HepG2 (cell line): ENCODE data around the gene GNAZ. TPM values are rescaled to one million over a fixed set of nuclear protein-coding genes. Genes with fewer than 3 reads are reported as not detected.

Experiments
- ATAC-seq: fragments of 200-7000 bp; cut with Tn5 transposase; 3 replicates; pipeline ENCODE4 v1.9.1; 2020; ENCODE audit warnings: mild to moderate bottlenecking, moderate library complexity
- BruUV-seq: library from RNA; stranded (reverse); fragments of 400-500 nt; replicated peaks from 2 replicates; lab custom pipeline; 2021; lab: Mats Ljungman, UMichigan
- CTCF ChIA-PET: fragments of 300-600 bp; formaldehyde crosslinking; extraction: SDS; loops from one replicate; lab custom pipeline; 2021; ENCODE audit warnings: low total read pairs, inconsistent platforms, low intra/inter-chr PET ratio; lab: Yijun Ruan, JAX
- POLR2A ChIA-PET: fragments of 350-600 bp; sonication (Branson Sonifier 250); formaldehyde crosslinking; loops from one replicate; lab custom pipeline; 2020; ENCODE audit warnings: antibody characterized with exemption, inconsistent platforms; lab: Yijun Ruan, JAX
- DNase-seq: peaks from one replicate; pipeline ENCODE4 v3.0.0-alpha.2; 2015; ENCODE audit warnings: low spot score
- FAIRE-seq: peaks from 3 replicates; lab custom pipeline; 2011; peaks lifted over from hg19 to GRCh38; lab: Jason Lieb, UNC
- H2AFZ ChIP-seq: one replicate; pipeline ENCODE4 v1.6.1; 2011; ENCODE audit warnings: low read length, inconsistent platforms
- H3K27ac ChIP-seq: fragments of 300-600 bp; 3 replicates; pipeline ENCODE4 v1.8.0; 2011; ENCODE audit warnings: mixed run types, mild to moderate bottlenecking, mixed read lengths, low read length, inconsistent platforms; ENCODE audit not compliant: insufficient read depth; ENCODE audit errors: extremely low read length
- H3K27me3 ChIP-seq, 2 experiments: fragments of 200-600 bp in 1 of 2; 2 replicates in 1 of 2; 3 replicates in 1 of 2; pipeline versions ENCODE4 v1.6.0 to v1.8.0; 2011; ENCODE audit warnings: low read length in 2 of 2, mild to moderate bottlenecking in 2 of 2, moderate library complexity in 2 of 2, inconsistent platforms in 1 of 2; ENCODE audit not compliant: insufficient read depth in 2 of 2, control insufficient read depth in 1 of 2
- H3K36me3 ChIP-seq, 2 experiments: fragments of 200-600 bp in 1 of 2; replicated peaks in 1 of 2; 2 replicates in 1 of 2; 3 replicates in 1 of 2; pipeline versions ENCODE4 v1.5.1 to v1.8.0; 2011; ENCODE audit warnings: low read length in 2 of 2, inconsistent platforms in 1 of 2; ENCODE audit not compliant: insufficient read depth in 2 of 2, control insufficient read depth in 1 of 2
- H3K4me1 ChIP-seq: 2 replicates; pipeline ENCODE4 v1.5.1; 2012; ENCODE audit warnings: low read length, inconsistent platforms; ENCODE audit not compliant: insufficient read depth
- H3K4me2 ChIP-seq: 2 replicates; pipeline ENCODE4 v1.6.0; 2011; ENCODE audit warnings: low read depth, low read length, inconsistent platforms
- H3K4me3 ChIP-seq, 3 experiments: fragments of 200-600 bp in 1 of 3; sonication (generic), shearing (Covaris generic) in 1 of 3; replicated peaks in 1 of 3; 2 replicates each; pipeline ENCODE4 v1.5.1; 2011 to 2016; ENCODE audit warnings: low read length in 3 of 3, inconsistent platforms in 2 of 3, low read depth in 2 of 3, mild to moderate bottlenecking in 2 of 3, control low read depth in 1 of 3, mixed read lengths in 1 of 3; ENCODE audit not compliant: insufficient read depth in 1 of 3
- H3K79me2 ChIP-seq: one replicate; pipeline ENCODE4 v1.6.1; 2011; ENCODE audit warnings: low read length, inconsistent platforms; ENCODE audit not compliant: insufficient read depth
- H3K9ac ChIP-seq: 2 replicates; pipeline ENCODE4 v1.6.0; 2011; ENCODE audit warnings: mild to moderate bottlenecking, low read depth, low read length, inconsistent platforms; ENCODE audit not compliant: insufficient read depth
- H3K9me3 ChIP-seq: 2 replicates; pipeline ENCODE4 v1.5.1; 2012; ENCODE audit warnings: mild to moderate bottlenecking, low read length
- H4K20me1 ChIP-seq: 2 replicates; pipeline ENCODE4 v1.6.0; 2011; ENCODE audit warnings: inconsistent platforms, mild to moderate bottlenecking, low read length, moderate library complexity; ENCODE audit not compliant: insufficient read depth
- FOSL2 ChIP-seq: sonication (generic); formaldehyde crosslinking; IDR thresholded peaks from 2 replicates; pipeline ENCODE4 v1.4.0; 2020; ENCODE audit warnings: missing genetic modification reagents
- HMGXB3 ChIP-seq: sonication (generic); formaldehyde crosslinking; IDR thresholded peaks from 2 replicates; pipeline ENCODE4 v1.4.0; 2020; ENCODE audit warnings: missing genetic modification reagents, borderline replicate concordance
- JDP2 ChIP-seq: sonication (generic); formaldehyde crosslinking; IDR thresholded peaks from 2 replicates; pipeline ENCODE4 v1.8.1; 2022; ENCODE audit warnings: missing genetic modification reagents, borderline replicate concordance
- PRMT3 ChIP-seq: sonication (generic); formaldehyde crosslinking; IDR thresholded peaks from 2 replicates; pipeline ENCODE4 v1.8.1; 2022; ENCODE audit warnings: low read depth, mild to moderate bottlenecking, moderate library complexity, missing genetic modification reagents, borderline replicate concordance
- SATB2 ChIP-seq: sonication (generic); formaldehyde crosslinking; IDR thresholded peaks from 2 replicates; pipeline ENCODE4 v1.5.0; 2020; ENCODE audit warnings: missing genetic modification reagents
- SMC3 ChIP-seq: IDR thresholded peaks from 2 replicates; pipeline ENCODE4 v1.6.1; 2011; ENCODE audit warnings: low read length, improper control_type of control experiment
- SRF ChIP-seq: IDR thresholded peaks from 2 replicates; pipeline ENCODE4 v1.6.1; 2011; ENCODE audit warnings: mild to moderate bottlenecking, low read depth, low read length, moderate library complexity
- ZNF234 ChIP-seq: sonication (generic); formaldehyde crosslinking; conservative IDR thresholded peaks from 2 replicates; pipeline ENCODE4 v1.5.1; 2020; ENCODE audit warnings: mild to moderate bottlenecking, missing genetic modification reagents
- ZNF3 ChIP-seq: IDR thresholded peaks from 2 replicates; pipeline ENCODE4 v1.7.0; 2017; ENCODE audit warnings: inconsistent platforms
- ZNF446 ChIP-seq: sonication (generic); formaldehyde crosslinking; IDR thresholded peaks from 2 replicates; pipeline ENCODE4 v1.5.0; 2020; ENCODE audit warnings: mild to moderate bottlenecking, missing genetic modification reagents
- ZNF614 ChIP-seq: IDR thresholded peaks from 2 replicates; pipeline ENCODE4 v1.6.1; 2018; ENCODE audit warnings: missing biosample characterization, missing genetic modification reagents, inconsistent platforms, borderline replicate concordance
- WGBS: methylation state at CpG from one replicate; pipeline ENCODE4 v1.1.6; 2017; ENCODE audit warnings: low lambda C conversion rate; 5-methylcytosine and 5-hydroxymethylcytosine counted together
- in situ Hi-C: cut with HindIII; loops from 2 replicates; pipeline ENCODE4 v1.10.0; 2017; ENCODE audit warnings: low pct_unique_long_range_greater_than_20kb; ENCODE audit not compliant: extremely low pct_ligation_motif_present
- intact Hi-C: fragments of 100-400 bp; cut with micrococcal nuclease; formaldehyde crosslinking; loops from one replicate; pipeline ENCODE4 v1.10.0; 2022; ENCODE audit not compliant: unreplicated experiment
- polyA plus RNA-seq, 8 experiments: library from polyadenylated mRNA; depleted of rRNA in 3 of 8; stranded (reverse) in 7 of 8; unstranded in 1 of 8; fragments of >200 nt; fragmentation: Illumina TruSeq in 4 of 8; extraction: Trizol in 4 of 8; gene quantifications; 2 replicates each; pipeline versions ENCODE4 v1.2.1 to v1.2.3, GENCODE V29; 2011 to 2016; ENCODE audit warnings: low read depth in 4 of 8, missing spikeins in 1 of 8, mixed read lengths in 1 of 8; ENCODE audit not compliant: insufficient read depth in 1 of 8
- total RNA-seq, 5 experiments: library from RNA; depleted of rRNA; stranded (reverse); fragments of >200 nt; fragmentation: Illumina TruSeq; extraction: Trizol; gene quantifications; 2 replicates each; pipeline ENCODE4 v1.2.3, GENCODE V29; 2016; ENCODE audit warnings: low read depth in 1 of 5
- TF ChIP-seq, protein P1 (sequence below): sonication (generic); formaldehyde crosslinking; IDR thresholded peaks from 2 replicates; pipeline ENCODE4 v1.8.0; 2022; ENCODE audit warnings: mild to moderate bottlenecking, missing genetic modification reagents; ENCODE audit not compliant: insufficient replicate concordance

The GNAZ gene
- total and polyA plus RNA-seq, 2 of the 13 experiments (the other 11 are each of a cell fraction or from before 2014, with no cell fraction given): 11.4 to 22.3 TPM

DNA sequence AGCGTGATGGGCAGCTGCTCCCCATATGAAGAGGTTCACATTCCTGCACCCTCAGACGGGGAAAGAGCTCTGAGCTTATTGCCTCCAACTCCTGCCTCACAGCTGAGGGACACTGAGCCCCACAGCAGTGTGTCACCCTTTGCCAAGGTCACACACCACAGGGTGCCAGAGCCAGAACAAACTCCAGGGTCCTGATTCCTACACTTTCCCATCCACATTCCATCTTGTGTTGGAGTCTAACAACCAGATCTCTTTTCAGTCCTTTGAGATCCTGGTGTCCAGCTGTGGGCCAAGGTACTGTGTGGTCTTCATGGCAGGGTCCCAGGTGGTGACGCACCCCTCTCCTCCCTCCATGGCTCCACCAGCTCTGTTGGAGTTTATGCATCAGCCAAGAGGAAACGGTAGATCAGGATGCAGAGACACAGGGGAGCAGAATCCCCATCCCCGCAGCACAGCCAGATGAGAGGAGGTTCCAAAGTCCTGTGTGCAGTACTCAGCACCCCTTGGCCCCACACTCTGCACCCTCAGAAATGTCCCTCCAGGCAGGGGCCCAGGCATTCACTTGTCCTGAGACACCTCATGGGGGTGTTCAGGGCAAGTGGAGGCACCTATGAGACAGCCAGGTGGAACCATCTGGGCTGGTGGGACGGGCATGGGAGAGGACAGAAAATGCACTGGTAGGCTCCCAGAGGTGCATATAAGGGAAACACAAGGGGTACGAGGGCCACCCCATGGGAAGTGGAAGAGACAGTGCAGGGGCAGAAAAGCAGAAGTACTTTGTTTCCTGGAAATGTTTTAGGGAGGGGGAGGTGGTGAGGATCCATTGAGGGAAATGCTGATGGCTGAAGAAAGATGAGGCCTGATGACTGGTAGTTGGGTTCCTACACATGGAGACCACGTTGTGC lies 32.6 kb upstream of the GNAZ start:
- in situ Hi-C loops: no loop called here
- TF ChIP-seq JDP2: no peak
- no peak for TF ChIP-seq PRMT3 (CRISPR knock-in tag)
- TF ChIP-seq FOSL2 (CRISPR knock-in tag): 0 out of 2 replicates have a peak, but pooled peaks have one; percentile 9
- no peak for TF ChIP-seq ZNF614 (CRISPR knock-in tag)
- H3K4me1 ChIP-seq: peaks cover 26% of the 10 kb centered on the region
- no peaks in the 10 kb centered on the region for H4K20me1 ChIP-seq
- ATAC-seq: peak; percentile 61
- ChIA-PET POLR2A (interaction anchor here (1.0 to 2.7 kb wide), 3 partner anchors 33 to 41 kb away, joined by 4 to 14 read pairs (median 9); partner anchors contain the start of gene GNAZ), CTCF (no interaction called here)
- peaks cover 4 to 46% of the 10 kb centered on the region in 2 experiments; a peak in 3 of 5 replicates for H3K27me3 ChIP-seq
- H3K9me3 ChIP-seq: no peaks in the 10 kb centered on the region
- WGBS: 14% methylated on average over 6 of the region's 8 CpGs
- no peak overlapping the region for H2AFZ ChIP-seq
- no peak overlapping the region for H3K27ac ChIP-seq
- no TSS peak for BruUV-seq
- H3K36me3 ChIP-seq: no peaks in the 10 kb centered on the region
- intact Hi-C loops: no loop called here
- no peaks in the 10 kb centered on the region for H3K79me2 ChIP-seq
- H3K4me3 ChIP-seq: no peak overlapping the region
- H3K4me2 ChIP-seq: no peak overlapping the region; the same call in 1 of the 2 replicates
- DNase-seq: no peak
- no peak overlapping the region for H3K9ac ChIP-seq
- no peak for FAIRE-seq

DNA sequence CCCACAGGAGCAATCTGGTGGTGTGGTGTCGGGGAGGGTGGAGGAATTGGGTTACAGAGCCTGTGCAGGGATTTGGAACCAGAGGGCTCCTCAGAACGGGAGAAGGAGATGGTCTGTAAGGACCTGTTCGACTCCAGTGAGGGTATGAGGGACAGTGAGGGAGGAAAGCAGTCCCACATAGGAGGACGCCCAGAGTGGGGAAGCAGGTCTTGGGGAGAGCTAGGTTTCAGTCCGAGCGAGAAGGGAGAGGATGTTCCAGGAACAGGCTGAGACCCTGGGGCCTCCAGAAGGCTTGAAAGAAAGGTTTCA lies 32.0 kb upstream of the GNAZ start:
- no peak for FAIRE-seq
- ChIA-PET CTCF (no interaction called here), POLR2A (no interaction called here)
- H3K36me3 ChIP-seq: no peaks in the 10 kb centered on the region
- 42% methylated on average over 6 of the region's 6 CpGs for WGBS
- BruUV-seq: no TSS peak
- no peak overlapping the region for H3K4me2 ChIP-seq
- no peaks in the 10 kb centered on the region for H3K79me2 ChIP-seq
- ATAC-seq: no peak
- no peak for DNase-seq
- H4K20me1 ChIP-seq: no peaks in the 10 kb centered on the region
- H3K27ac ChIP-seq: no peak overlapping the region
- no peak overlapping the region for H3K9ac ChIP-seq
- H2AFZ ChIP-seq: no peak overlapping the region
- no peaks in the 10 kb centered on the region for H3K9me3 ChIP-seq
- peaks cover 4 to 43% of the 10 kb centered on the region in 2 experiments; a peak in 3 of 5 replicates for H3K27me3 ChIP-seq
- H3K4me3 ChIP-seq: no peak overlapping the region
- H3K4me1 ChIP-seq: peaks cover 26% of the 10 kb centered on the region
- in situ Hi-C loops (no loop called here), intact Hi-C loops (no loop called here)
- TF ChIP-seq HMGXB3 (CRISPR knock-in tag) (no peak), SRF (no peak), SMC3 (no peak), ZNF446 (CRISPR knock-in tag) (no peak), ZNF3 (CRISPR knock-in tag) (no peak), ZNF234 (CRISPR knock-in tag) (no peak), SATB2 (no peak)
- TF ChIP-seq, protein P1, sequence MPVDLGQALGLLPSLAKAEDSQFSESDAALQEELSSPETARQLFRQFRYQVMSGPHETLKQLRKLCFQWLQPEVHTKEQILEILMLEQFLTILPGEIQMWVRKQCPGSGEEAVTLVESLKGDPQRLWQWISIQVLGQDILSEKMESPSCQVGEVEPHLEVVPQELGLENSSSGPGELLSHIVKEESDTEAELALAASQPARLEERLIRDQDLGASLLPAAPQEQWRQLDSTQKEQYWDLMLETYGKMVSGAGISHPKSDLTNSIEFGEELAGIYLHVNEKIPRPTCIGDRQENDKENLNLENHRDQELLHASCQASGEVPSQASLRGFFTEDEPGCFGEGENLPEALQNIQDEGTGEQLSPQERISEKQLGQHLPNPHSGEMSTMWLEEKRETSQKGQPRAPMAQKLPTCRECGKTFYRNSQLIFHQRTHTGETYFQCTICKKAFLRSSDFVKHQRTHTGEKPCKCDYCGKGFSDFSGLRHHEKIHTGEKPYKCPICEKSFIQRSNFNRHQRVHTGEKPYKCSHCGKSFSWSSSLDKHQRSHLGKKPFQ: no peak
